Lower lobe of right lung (tissue), 2 donors: ENCODE data around the gene GLDN. TPM values are rescaled to one million over a fixed set of nuclear protein-coding genes. Genes with fewer than 3 reads are reported as not detected.

Experiments
- ATAC-seq, 2 donors: fragments of 200-7000 bp; cut with Tn5 transposase; one replicate each; pipeline ENCODE4 v1.9.1; 2020 to 2022; ENCODE audit warnings: mild to moderate bottlenecking in 2 of 2, moderate library complexity in 2 of 2
- DNase-seq: peaks from one replicate; pipeline ENCODE4 v3.0.0-alpha.2; 2020
- H3K27ac ChIP-seq: fragments of 200-600 bp; one replicate; pipeline ENCODE4 v1.8.0; 2022
- H3K27me3 ChIP-seq: fragments of 200-600 bp; one replicate; pipeline ENCODE4 v1.8.0; 2022; ENCODE audit warnings: low read depth
- H3K36me3 ChIP-seq: fragments of 200-600 bp; one replicate; pipeline ENCODE4 v1.8.0; 2022; ENCODE audit warnings: mild to moderate bottlenecking
- H3K4me1 ChIP-seq: fragments of 200-600 bp; one replicate; pipeline ENCODE4 v1.8.0; 2022
- H3K4me3 ChIP-seq: fragments of 200-600 bp; one replicate; pipeline ENCODE4 v1.8.0; 2022; ENCODE audit warnings: mild to moderate bottlenecking
- H3K9me3 ChIP-seq: fragments of 200-600 bp; one replicate; pipeline ENCODE4 v1.8.0; 2022
- intact Hi-C: fragments of 100-400 bp; cut with DNase I; formaldehyde crosslinking; loops from one replicate; pipeline ENCODE4 v1.11.0; 2022
- total RNA-seq: library from RNA; stranded (reverse); fragmentation: NEBNext Ultra II Directional; extraction: Animal tissue kit (Norgen Biotek cat#: 25700); gene quantifications from one replicate; pipeline ENCODE4 v1.2.1, GENCODE V29; 2021
- TF ChIP-seq, protein P1 (sequence below): fragments of 200-600 bp; IDR thresholded peaks from one replicate; pipeline ENCODE4 v1.8.0; 2022; ENCODE audit warnings: antibody characterized with exemption, mild to moderate bottlenecking
- donor health status: DM: no; HTN: yes; CAD: no; lungs with severe emphysema.

GLDN gene
- total RNA-seq, 1 donor from 2014 or later: 34.5 TPM

DNA sequence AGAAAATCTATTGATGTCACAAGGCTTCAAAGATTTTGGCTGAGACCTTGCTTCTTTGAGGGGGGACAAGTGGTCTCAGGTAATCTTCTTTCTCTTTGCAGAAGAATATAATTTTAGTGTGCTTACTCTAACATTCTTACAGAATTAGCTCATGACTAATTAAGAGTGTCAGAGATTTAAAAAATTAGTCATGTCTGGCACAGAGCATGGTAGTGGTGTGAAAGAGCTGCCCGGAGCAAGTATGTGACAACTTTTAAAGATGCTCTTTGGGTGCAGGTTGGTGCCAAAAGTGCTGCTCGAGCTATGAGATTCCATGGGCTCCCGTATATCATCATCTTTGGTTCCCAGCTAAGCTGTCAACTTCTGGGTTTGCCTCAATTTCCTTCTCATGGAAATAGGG is 34.1 kb upstream of the GLDN start:
- no peak overlapping the region for H3K4me3 ChIP-seq
- DNase-seq: no peak
- intact Hi-C loops: no loop called here
- no peaks in the 10 kb centered on the region for H3K9me3 ChIP-seq
- no peaks in the 10 kb centered on the region for H3K36me3 ChIP-seq
- H3K4me1 ChIP-seq: peaks cover 17% of the 10 kb centered on the region
- ATAC-seq: no peak
- H3K27ac ChIP-seq: no peak overlapping the region
- TF ChIP-seq, protein P1, sequence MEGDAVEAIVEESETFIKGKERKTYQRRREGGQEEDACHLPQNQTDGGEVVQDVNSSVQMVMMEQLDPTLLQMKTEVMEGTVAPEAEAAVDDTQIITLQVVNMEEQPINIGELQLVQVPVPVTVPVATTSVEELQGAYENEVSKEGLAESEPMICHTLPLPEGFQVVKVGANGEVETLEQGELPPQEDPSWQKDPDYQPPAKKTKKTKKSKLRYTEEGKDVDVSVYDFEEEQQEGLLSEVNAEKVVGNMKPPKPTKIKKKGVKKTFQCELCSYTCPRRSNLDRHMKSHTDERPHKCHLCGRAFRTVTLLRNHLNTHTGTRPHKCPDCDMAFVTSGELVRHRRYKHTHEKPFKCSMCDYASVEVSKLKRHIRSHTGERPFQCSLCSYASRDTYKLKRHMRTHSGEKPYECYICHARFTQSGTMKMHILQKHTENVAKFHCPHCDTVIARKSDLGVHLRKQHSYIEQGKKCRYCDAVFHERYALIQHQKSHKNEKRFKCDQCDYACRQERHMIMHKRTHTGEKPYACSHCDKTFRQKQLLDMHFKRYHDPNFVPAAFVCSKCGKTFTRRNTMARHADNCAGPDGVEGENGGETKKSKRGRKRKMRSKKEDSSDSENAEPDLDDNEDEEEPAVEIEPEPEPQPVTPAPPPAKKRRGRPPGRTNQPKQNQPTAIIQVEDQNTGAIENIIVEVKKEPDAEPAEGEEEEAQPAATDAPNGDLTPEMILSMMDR: no peak
- H3K27me3 ChIP-seq: no peaks in the 10 kb centered on the region

DNA sequence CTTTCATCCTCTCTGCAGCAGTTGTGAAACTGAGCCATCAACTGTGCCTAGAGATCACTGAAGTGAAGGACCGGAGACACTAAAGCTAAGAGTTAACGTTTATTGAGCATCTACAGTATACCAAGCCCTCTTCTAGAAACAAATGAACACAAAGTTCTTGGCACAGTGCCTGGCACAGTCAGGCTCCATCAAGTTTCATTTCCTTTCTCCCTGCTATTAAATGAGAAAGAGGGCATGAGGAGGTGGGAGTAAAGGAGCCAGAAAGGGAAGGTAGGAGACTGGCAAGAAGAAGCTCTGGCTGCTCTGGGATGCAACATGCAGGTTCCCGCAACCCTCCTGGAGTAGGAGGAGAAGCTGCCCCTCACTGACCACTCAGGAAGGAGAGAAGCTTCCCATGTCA is 33.6 kb upstream of the GLDN start:
- Histone ChIP-seq H3K4me3 (no peak overlapping the region), H3K4me1 (peaks cover 17% of the 10 kb centered on the region), H3K9me3 (no peaks in the 10 kb centered on the region), H3K27ac (no peak overlapping the region), H3K27me3 (no peaks in the 10 kb centered on the region), H3K36me3 (no peaks in the 10 kb centered on the region)
- ATAC-seq: peak in 1 of 2 donors; percentile 11
- intact Hi-C loops: no loop called here
- no peak for DNase-seq
- TF ChIP-seq, protein P1: no peak

DNA sequence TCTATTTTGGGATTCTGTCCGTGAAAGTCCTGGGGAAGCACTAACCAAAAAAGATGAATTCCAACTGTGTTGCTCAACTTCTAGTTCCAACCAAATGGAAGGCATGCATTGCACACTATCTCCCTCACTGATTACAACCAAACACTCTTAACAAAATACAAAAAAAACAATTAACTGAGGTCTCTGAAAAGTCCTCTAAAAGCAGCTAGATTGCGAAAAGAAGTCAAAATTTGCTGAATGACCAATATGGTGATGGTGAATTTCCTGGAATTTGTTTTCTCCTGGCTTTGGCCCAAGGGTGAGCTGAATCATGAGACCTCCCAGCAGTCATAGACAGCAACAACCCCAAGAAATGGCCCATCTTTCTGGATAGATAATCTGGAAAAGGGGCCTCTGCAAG is 31.4 kb upstream of the GLDN start:
- TF ChIP-seq, protein P1: no peak
- H3K9me3 ChIP-seq: no peaks in the 10 kb centered on the region
- ATAC-seq: peak in 1 of 2 donors; percentile 34
- H3K36me3 ChIP-seq: no peaks in the 10 kb centered on the region
- H3K4me3 ChIP-seq: no peak overlapping the region
- H3K27me3 ChIP-seq: no peaks in the 10 kb centered on the region
- peaks cover 17% of the 10 kb centered on the region for H3K4me1 ChIP-seq
- H3K27ac ChIP-seq: peak overlapping the region; percentile 56
- no peak for DNase-seq
- intact Hi-C loops: no loop called here

DNA sequence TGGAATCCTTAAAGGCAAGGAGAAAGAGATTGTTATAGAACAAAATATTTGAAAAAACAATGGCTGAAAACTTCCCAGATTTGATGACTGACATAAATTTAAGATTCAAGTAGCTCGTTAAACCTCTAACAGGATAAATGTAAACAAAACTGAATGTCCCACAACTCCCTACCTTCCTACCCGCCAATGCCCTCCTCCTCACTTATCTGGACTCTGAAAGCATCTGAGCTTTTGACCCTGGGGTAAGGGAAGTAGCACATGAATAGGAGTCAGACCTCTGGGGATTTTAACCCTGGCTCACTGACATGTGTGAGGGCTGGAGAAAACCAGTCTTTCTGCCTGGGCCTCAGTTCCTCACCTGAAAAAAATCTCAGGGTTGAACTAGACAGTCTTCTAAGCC is 29.9 kb upstream of the GLDN start:
- intact Hi-C loops: no loop called here
- TF ChIP-seq, protein P1: no peak

DNA sequence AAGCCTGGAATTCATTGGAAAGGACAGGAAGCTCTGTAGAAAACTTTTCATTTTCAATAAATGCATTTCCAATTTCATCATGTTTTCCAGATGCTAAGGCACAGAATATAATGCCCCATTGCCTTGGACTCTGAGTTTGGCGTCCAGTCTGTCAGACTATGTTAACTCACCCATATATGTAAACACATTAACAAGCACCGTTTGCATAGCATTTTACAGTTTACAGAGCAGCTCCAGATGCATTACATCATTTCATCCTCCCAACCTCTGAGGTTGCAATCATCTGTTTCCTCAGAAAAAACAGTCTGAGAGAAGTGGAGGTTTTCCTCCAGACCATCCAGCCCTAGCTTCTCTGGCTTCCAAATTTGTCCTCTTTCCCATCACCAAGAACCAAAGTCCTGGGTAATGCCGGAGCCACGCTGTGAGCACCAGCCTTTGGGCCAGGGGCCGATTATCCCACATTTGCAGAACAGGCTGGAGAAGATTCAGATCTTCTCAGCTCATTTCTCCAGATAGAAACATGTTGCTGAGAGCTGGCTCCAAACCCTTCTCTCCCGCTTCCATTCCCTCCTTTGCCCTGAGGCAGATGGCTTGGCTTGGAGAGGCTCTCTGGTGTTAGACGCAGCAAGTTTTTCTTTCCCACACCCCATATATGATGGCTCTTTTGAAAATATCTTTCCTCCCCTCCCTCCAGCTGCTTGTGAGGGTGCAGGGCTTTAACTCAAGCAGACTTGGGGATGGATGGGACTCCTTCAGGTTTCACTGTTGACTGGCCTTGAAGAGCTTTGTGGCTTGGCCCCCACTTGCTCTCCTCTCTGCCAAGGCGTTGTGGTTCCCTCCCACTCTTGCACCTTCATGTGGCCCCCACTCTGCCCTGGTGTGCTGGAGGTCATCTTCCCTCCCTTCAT is 29.0 kb upstream of the GLDN start:
- DNase-seq: no peak
- peak overlapping the region; percentile 36 for H3K27ac ChIP-seq
- no peak for ATAC-seq
- no peaks in the 10 kb centered on the region for H3K27me3 ChIP-seq
- no peaks in the 10 kb centered on the region for H3K9me3 ChIP-seq
- intact Hi-C loops: no loop called here
- H3K36me3 ChIP-seq: no peaks in the 10 kb centered on the region
- TF ChIP-seq, protein P1: no peak
- H3K4me3 ChIP-seq: no peak overlapping the region
- peaks cover 16% of the 10 kb centered on the region for H3K4me1 ChIP-seq

More for the DNA sequence above, 29.9 kb upstream of the GLDN start:
- Histone ChIP-seq H3K36me3 (no peaks in the 10 kb centered on the region), H3K27me3 (no peaks in the 10 kb centered on the region), H3K27ac (no peak overlapping the region), H3K9me3 (no peaks in the 10 kb centered on the region), H3K4me3 (no peak overlapping the region), H3K4me1 (peaks cover 17% of the 10 kb centered on the region)
- DNase-seq (no peak), ATAC-seq (no peak)
